Activated CD4-positive, alpha-beta T cell treated with anti-CD3 and anti-CD28 coated beads for 36 hours (primary cell): ENCODE measurements around the gene NBPF3. TPM values are rescaled to one million over a fixed set of nuclear protein-coding genes. Genes with fewer than 3 reads are reported as not detected.
"Not testable (repeated sequence)": the region's sequence is repeated elsewhere in the genome, so short reads cannot be mapped to it uniquely, and the experiment has no call there.

Experiments
- ATAC-seq: fragments of 200-7000 bp; cut with Tn5 transposase; one replicate; pipeline ENCODE4 v1.10.0; 2021; ENCODE audit warnings: mild to moderate bottlenecking, moderate library complexity
- CTCF ChIA-PET: fragments of 350-600 bp; sonication (Branson Sonifier 250); formaldehyde crosslinking; loops from one replicate; lab custom pipeline; 2021; ENCODE audit warnings: antibody characterized with exemption; lab: Charles Lee
- POLR2A ChIA-PET: fragments of 350-600 bp; sonication (Branson Sonifier 250); formaldehyde crosslinking; loops from one replicate; lab custom pipeline; 2021; ENCODE audit warnings: antibody characterized with exemption, inconsistent platforms; lab: Charles Lee
- DNase-seq: peaks from one replicate; pipeline ENCODE4 v3.0.0-alpha.2; 2020
- H3K27ac Mint-ChIP-seq: one replicate; pipeline ENCODE4 v1.8.0; 2021; ENCODE audit warnings: mixed read lengths
- H3K27me3 Mint-ChIP-seq: one replicate; pipeline ENCODE4 v1.8.0; 2021; ENCODE audit warnings: mixed read lengths
- H3K36me3 Mint-ChIP-seq: one replicate; pipeline ENCODE4 v1.8.0; 2021; ENCODE audit warnings: low read depth, mixed read lengths
- H3K4me1 Mint-ChIP-seq: one replicate; pipeline ENCODE4 v1.8.0; 2021; ENCODE audit warnings: mixed read lengths
- H3K4me3 Mint-ChIP-seq: one replicate; pipeline ENCODE4 v1.8.0; 2021; ENCODE audit warnings: mild to moderate bottlenecking, moderate library complexity, mixed read lengths
- H3K9me3 Mint-ChIP-seq: one replicate; pipeline ENCODE4 v1.8.0; 2021; ENCODE audit warnings: low read depth, mixed read lengths
- intact Hi-C, 2 experiments: fragments of 100-400 bp; cut with DNase I in 1 of 2; cut with micrococcal nuclease in 1 of 2; formaldehyde crosslinking; loops; one replicate each; pipeline versions ENCODE4 v1.14.2 to v1.15.1; 2022 to 2024; cut with DNase I, micrococcal nuclease
- total RNA-seq, 2 experiments: library from RNA; stranded (reverse); gene quantifications; one replicate each; pipeline ENCODE4 v1.2.3, GENCODE V29; 2021

Gene NBPF3
- total RNA-seq, 2 experiments from 2014 or later = 8.5 to 9.9 TPM

DNA sequence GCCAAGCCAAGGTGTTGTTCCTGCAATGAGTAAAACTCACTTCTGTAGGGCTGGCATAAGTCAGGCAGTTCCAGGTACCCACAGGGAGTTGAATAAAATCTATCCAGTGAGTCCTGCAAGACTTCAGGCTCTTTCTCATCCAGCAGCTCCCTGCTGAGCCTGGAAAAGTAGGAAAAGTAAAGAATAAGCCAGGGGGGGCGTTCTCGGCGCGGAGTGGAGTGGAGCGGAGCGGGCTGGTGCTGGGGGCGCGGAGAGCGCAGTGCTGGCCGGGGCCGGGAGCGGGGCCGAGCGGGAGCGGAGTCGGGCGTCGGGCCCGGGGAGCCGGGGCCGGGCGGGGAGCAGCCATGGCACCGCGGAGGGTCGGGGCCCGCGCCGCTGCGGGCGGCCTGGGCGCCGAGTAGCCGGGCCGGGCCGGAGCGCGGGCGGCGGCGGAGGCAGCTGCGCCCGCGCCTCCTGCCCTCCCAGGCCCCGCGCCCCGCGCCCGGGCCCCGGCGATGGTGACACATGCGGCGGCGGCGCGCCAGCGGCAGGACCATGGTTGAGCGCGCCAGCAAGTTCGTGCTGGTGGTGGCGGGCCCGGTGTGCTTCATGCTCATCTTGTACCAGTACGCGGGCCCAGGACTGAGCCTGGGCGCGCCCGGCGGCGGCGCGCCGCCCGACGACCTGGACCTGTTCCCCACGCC lies 12.0 kb upstream of the NBPF3 start:
- H3K27ac Mint-ChIP-seq, H3K9me3 Mint-ChIP-seq, H3K36me3 Mint-ChIP-seq, CTCF ChIA-PET, H3K4me1 Mint-ChIP-seq, H3K4me3 Mint-ChIP-seq, POLR2A ChIA-PET: not testable (repeated sequence)
- DNase-seq = peak; percentile 24
- peaks cover 15% of the 10 kb centered on the region for H3K27me3 Mint-ChIP-seq
- intact Hi-C loops = loop anchor here in 1 of 2 experiments (5.0 kb wide), 1 partner anchor 54 kb away; no protein-coding TSS in a partner anchor
- ATAC-seq = peak; percentile 44

GRCh38 chr1:21428481-21429073 lies 11.4 kb upstream of the NBPF3 start:
- POLR2A ChIA-PET, H3K4me1 Mint-ChIP-seq, DNase-seq, H3K9me3 Mint-ChIP-seq, H3K36me3 Mint-ChIP-seq, H3K27ac Mint-ChIP-seq, CTCF ChIA-PET, H3K4me3 Mint-ChIP-seq: not testable (repeated sequence)
- peaks cover 13% of the 10 kb centered on the region for H3K27me3 Mint-ChIP-seq
- intact Hi-C loops = loop anchor here in 1 of 2 experiments (5.0 kb wide), 1 partner anchor 54 kb away; no protein-coding TSS in a partner anchor
- peak; percentile 42 for ATAC-seq

DNA sequence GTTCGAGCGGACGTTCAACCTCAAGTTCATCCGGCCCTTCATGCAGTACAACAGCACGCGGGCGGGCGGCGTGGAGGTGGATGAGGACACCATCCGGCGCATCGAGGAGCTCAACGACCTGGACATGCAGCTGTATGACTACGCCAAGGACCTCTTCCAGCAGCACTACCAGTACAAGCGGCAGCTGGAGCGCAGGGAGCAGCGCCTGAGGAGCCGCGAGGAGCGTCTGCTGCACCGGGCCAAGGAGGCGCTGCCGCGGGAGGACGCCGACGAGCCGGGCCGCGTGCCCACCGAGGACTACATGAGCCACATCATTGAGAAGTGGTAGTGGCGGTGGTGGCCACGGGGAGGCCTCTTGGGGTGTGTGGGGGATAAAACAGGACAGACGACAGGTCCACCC lies 10.7 kb upstream of the NBPF3 start:
- peaks cover 13% of the 10 kb centered on the region for H3K27me3 Mint-ChIP-seq
- POLR2A ChIA-PET, DNase-seq, H3K27ac Mint-ChIP-seq, H3K9me3 Mint-ChIP-seq, H3K36me3 Mint-ChIP-seq, H3K4me3 Mint-ChIP-seq, H3K4me1 Mint-ChIP-seq, ATAC-seq, CTCF ChIA-PET: not testable (repeated sequence)
- intact Hi-C loops = loop anchor here in 1 of 2 experiments (5.0 kb wide), 1 partner anchor 53 kb away; no protein-coding TSS in a partner anchor

- intact Hi-C loops, H3K9me3 Mint-ChIP-seq, H3K36me3 Mint-ChIP-seq, ATAC-seq, CTCF ChIA-PET, H3K4me1 Mint-ChIP-seq, POLR2A ChIA-PET, H3K4me3 Mint-ChIP-seq, DNase-seq, H3K27ac Mint-ChIP-seq: not testable (repeated sequence)
- H3K27me3 Mint-ChIP-seq = peaks cover 13% of the 10 kb centered on the region
Observed at GRCh38 chr1:21430875-21431274, 9.1 kb upstream of the NBPF3 start.

DNA sequence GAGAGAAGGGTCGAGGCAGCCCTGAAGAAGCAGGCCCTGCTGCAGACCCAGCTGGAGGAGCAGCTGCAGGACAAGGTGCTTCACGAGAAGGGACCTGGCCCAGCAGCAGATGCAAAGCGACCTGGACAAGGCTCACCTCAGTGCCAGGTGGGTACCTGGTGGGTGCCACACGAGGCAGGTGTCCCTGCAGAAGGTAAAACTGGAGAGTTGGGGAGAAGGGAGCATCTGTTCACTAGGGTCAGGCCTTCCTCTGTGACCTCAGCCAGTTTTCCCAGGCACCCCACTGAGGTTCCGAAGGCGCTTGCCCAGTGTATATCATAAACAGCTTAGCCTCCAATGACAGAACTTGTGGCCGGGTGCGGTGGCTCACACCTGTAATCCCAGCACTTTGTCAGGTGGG lies 5.5 kb upstream of the NBPF3 start:
- ChIA-PET POLR2A (no interaction called here), CTCF (interaction anchor here (0.5 kb wide), 1 partner anchor 202 kb away, joined by 4 read pairs; no protein-coding TSS in a partner anchor)
- intact Hi-C loops = no loop called here
- no peaks in the 10 kb centered on the region for H3K9me3 Mint-ChIP-seq
- no peaks in the 10 kb centered on the region for H3K36me3 Mint-ChIP-seq
- peaks cover 4% of the 10 kb centered on the region for H3K27me3 Mint-ChIP-seq
- DNase-seq (no peak), ATAC-seq (no peak)
- H3K27ac Mint-ChIP-seq = no peak overlapping the region
- no peak overlapping the region for H3K4me3 Mint-ChIP-seq
- peaks cover 3% of the 10 kb centered on the region for H3K4me1 Mint-ChIP-seq

DNA sequence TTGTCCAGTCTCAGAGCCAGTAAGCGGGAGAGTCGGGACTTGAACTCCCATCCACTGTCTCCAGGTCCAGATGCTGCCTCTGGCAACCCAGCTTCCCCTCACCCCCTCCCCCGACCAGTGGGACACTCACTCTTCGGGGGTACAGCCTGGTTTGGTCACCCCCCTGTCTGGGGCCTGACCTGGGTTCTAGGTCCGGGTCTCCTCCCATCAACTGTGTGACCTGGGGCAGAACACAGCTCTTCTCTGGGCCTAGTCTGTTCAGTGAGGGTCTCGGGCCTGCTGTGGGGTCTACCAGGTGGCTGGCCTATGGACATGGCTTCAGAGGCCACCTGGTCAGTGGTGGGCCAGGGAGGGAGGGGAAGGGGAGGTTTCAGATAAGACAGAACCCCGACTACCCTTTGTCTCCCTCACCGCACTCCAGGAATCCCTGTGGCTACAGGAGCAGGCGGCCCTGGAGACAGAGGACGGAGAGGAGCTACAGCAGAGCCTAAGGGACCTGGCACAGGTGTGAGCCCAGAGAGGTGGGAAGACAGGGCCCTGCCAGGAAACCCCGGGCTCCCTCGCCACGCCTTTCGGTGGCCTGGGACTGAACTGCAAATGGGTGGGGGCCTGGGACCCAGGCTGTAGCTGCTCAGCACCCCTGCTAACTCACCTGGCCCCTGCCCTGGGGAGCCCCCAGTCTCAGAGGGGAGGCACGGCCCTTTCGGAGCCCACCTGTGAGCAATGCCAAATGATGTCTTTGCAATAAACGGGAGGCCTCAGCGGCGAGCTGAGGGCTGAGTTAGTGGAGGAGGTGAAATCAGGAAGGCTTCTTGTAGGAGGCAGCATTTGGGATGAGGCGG lies 4.1 kb upstream of the NBPF3 start:
- ChIA-PET CTCF (interaction anchor here (0.7 kb wide), 1 partner anchor 218 kb away, joined by 3 read pairs; no protein-coding TSS in a partner anchor), POLR2A (interaction anchor here (1.1 kb wide), 1 partner anchor 91 kb away, joined by 3 read pairs; no protein-coding TSS in a partner anchor)
- ATAC-seq (no peak), DNase-seq (no peak)
- H3K27ac Mint-ChIP-seq = no peak overlapping the region
- peaks cover 10% of the 10 kb centered on the region for H3K4me1 Mint-ChIP-seq
- intact Hi-C loops = no loop called here
- peaks cover 3% of the 10 kb centered on the region for H3K27me3 Mint-ChIP-seq
- H3K9me3 Mint-ChIP-seq = no peaks in the 10 kb centered on the region
- H3K4me3 Mint-ChIP-seq = no peak overlapping the region
- no peaks in the 10 kb centered on the region for H3K36me3 Mint-ChIP-seq

DNA sequence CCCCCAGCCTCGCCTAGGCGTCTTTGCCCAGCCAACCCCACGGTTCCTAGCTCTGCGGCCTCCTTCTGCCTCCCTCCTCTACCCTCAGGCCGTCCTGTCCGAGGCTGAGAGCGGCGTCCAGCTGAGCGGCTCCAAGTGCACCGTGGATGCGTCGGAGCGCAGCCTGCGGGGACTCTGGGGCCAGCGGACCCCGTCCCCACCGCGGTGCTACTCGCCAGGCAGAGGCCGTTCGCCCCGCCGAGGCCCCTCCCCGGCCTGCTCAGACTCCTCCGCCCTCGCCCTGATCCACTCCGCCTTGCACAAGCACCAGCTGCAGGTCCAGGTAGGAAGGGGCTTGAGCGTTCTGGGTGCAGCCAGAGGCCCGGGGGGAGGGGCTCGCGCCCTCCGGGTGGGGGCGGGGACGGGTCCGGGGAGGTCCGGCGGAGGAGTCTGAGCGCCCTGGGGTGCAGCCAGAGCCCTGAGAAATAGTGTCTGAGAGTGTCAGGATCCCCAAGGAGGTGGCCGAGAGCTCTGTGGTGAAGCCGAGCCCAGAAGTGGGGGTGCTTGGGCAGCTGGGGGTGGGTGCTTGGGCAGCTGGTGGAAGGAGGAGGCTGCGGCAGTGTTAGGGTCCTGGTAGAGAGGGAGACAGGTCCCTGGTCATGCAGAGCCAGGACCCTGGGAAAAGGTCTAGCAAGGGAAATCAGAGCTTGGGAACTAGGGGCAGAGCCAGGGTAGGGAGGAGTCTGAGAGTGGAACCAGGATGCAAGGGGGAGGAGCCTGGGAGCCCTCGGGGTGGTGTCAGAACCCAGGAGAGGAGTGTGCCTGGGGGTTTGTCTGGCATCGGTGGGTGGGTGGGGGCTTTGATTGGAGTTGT lies 3.2 kb upstream of the NBPF3 start:
- H3K4me1 Mint-ChIP-seq = peaks cover 13% of the 10 kb centered on the region
- ATAC-seq (no peak), DNase-seq (peak; percentile 35)
- H3K4me3 Mint-ChIP-seq = peak overlapping the region; percentile 43
- peaks cover 3% of the 10 kb centered on the region for H3K27me3 Mint-ChIP-seq
- CTCF ChIA-PET = interaction anchor here (1.5 kb wide), 1 partner anchor 68 kb away, joined by 5 read pairs; no protein-coding TSS in a partner anchor
- H3K36me3 Mint-ChIP-seq = no peaks in the 10 kb centered on the region
- H3K27ac Mint-ChIP-seq = no peak overlapping the region
- no peaks in the 10 kb centered on the region for H3K9me3 Mint-ChIP-seq
- POLR2A ChIA-PET = interaction anchor here (1.1 kb wide), 1 partner anchor 91 kb away, joined by 3 read pairs; no protein-coding TSS in a partner anchor
- intact Hi-C loops = no loop called here

GRCh38 chr1:21437341-21437640 lies 2.6 kb upstream of the NBPF3 start:
- Mint-ChIP-seq H3K36me3 (no peaks in the 10 kb centered on the region), H3K4me3 (peak overlapping the region; percentile 43), H3K27ac (no peak overlapping the region), H3K27me3 (peaks cover 3% of the 10 kb centered on the region), H3K9me3 (no peaks in the 10 kb centered on the region), H3K4me1 (peaks cover 17% of the 10 kb centered on the region)
- intact Hi-C loops = no loop called here
- no peak for ATAC-seq
- ChIA-PET CTCF (interaction anchor here (1.5 kb wide), 1 partner anchor 68 kb away, joined by 5 read pairs; no protein-coding TSS in a partner anchor), POLR2A (no interaction called here)
- DNase-seq = no peak

DNA sequence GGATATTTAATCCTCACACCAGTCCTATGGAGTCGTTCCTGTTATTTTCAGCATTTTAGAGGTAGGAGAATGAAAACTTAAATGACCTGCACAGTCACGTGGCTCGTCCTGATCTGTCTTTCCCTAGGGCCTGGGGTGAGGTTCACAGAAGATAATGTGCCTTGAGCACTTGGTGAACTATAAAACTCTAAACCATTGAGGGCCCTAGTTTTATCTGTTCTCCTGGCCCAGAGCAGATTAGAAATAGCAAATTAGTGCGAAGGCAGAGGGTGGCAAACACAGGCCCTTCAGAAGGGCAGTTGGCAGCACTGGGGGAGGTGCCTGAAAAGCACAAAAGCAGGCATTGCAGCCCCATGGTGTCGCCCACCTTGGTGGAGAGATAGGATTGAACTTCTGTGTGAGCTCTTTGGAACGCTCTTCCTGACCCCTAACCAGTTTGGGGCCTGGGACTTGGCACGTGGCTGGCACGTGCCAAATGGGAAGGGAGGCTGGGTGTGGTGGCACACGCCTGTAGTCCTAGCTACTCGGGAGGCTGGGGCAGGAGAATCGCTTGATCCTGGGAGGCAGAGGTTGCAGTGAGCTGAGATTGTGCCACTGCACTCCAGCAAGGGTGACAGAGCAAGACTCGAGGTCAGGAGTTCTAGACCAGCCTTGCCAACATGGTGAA lies 1.2 kb upstream of the NBPF3 start:
- CTCF ChIA-PET = interaction anchor here (1.5 kb wide), 1 partner anchor 70 kb away, joined by 6 read pairs; no protein-coding TSS in a partner anchor

GRCh38 chr1:21439345-21439720 lies 604 bp upstream of the NBPF3 start:
- ATAC-seq (no peak), DNase-seq (no peak)
- H3K4me3 Mint-ChIP-seq = peak overlapping the region; percentile 91
- POLR2A ChIA-PET = no interaction called here
- peak overlapping the region; percentile 93 for H3K27ac Mint-ChIP-seq
- CTCF ChIA-PET = interaction anchor here (0.7 to 1.5 kb wide), 3 partner anchors 70 to 556 kb away, joined by 3 to 6 read pairs (median 4); no protein-coding TSS in a partner anchor
- intact Hi-C loops = no loop called here
- peaks cover 17% of the 10 kb centered on the region for H3K4me1 Mint-ChIP-seq
- peaks cover 3% of the 10 kb centered on the region for H3K27me3 Mint-ChIP-seq
- no peaks in the 10 kb centered on the region for H3K9me3 Mint-ChIP-seq
- H3K36me3 Mint-ChIP-seq = no peaks in the 10 kb centered on the region

More for the DNA sequence above, 1.2 kb upstream of the NBPF3 start:
- ATAC-seq, DNase-seq, H3K27ac Mint-ChIP-seq, H3K9me3 Mint-ChIP-seq, H3K36me3 Mint-ChIP-seq, POLR2A ChIA-PET, intact Hi-C loops, H3K27me3 Mint-ChIP-seq: not testable (repeated sequence)
- Mint-ChIP-seq H3K4me3 (peak overlapping the region; percentile 91), H3K4me1 (peaks cover 17% of the 10 kb centered on the region)
